NCI-H510A (cell line): ENCODE measurements around the gene ALDH1A3.

Experiments
- DNase-seq: peaks from one replicate; lab custom pipeline; 2025; lab: John Stamatoyannopoulos, UW

Gene ALDH1A3

GRCh38 chr15:100901702-100902435, 22.2 kb downstream of the ALDH1A3 start:
- no peak for DNase-seq

DNA sequence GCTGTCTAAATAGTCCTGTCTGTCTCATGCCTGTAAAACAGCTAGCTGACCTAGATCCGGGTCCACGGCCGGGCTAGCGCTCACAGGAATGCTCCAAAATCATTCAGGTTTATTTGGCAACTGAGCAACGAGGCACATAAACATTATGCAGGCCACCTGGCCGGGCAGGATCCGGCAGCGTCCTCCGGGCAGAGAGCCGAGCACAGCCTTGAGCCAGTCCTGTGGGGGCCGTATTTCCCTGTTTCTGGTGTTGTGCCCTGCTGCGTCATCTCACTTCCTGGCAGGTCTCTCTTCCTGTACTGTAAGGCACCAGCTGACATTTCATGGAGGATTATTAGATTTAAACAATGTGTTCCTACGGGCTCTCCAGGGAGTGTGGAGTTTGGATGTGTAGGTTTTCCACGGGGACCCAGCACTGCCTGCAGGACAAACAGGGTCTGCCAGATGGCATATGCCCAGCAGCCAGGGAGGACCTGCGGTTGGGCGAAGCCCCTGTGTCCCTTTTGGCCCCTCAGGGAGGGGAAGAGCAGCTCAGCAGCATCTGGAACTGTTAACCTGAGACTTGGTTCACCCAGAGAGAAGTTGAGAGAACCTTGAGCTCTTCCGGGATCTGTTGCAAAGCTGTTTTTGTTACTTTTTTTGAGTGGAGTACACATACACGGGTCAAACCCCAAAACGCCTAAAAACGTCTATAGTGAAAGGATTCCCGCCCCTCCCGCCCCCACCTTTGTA, 23.0 kb downstream of the ALDH1A3 start:
- DNase-seq = no peak

- no peak for DNase-seq
These were observed 23.5 kb downstream of the ALDH1A3 start for GRCh38 chr15:100903168-100903554.

DNA sequence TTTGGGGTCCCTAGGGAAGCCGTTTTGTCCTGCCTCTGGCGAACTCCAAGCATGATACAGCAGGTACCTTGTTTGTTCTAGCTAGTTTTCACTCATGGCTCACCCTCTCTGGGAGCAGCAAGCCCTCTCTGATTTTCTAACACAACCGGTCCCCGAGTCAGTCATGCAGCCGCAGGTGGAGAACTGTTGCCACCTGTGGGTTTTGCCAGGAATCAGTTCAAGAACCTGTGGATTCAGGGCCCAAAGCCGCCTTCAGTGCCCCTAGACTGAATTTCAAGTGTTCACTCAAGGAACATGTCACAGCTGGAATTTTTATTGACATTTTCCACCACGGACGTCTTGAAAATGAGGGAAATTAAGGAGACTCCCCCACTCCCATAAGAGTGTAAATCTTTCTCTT, 26.2 kb downstream of the ALDH1A3 start:
- no peak for DNase-seq

- DNase-seq = no peak
These were observed 28.8 kb downstream of the ALDH1A3 start for GRCh38 chr15:100908466-100908865.

- DNase-seq = no peak
These were observed 29.9 kb downstream of the ALDH1A3 start for GRCh38 chr15:100909565-100909964.

DNA sequence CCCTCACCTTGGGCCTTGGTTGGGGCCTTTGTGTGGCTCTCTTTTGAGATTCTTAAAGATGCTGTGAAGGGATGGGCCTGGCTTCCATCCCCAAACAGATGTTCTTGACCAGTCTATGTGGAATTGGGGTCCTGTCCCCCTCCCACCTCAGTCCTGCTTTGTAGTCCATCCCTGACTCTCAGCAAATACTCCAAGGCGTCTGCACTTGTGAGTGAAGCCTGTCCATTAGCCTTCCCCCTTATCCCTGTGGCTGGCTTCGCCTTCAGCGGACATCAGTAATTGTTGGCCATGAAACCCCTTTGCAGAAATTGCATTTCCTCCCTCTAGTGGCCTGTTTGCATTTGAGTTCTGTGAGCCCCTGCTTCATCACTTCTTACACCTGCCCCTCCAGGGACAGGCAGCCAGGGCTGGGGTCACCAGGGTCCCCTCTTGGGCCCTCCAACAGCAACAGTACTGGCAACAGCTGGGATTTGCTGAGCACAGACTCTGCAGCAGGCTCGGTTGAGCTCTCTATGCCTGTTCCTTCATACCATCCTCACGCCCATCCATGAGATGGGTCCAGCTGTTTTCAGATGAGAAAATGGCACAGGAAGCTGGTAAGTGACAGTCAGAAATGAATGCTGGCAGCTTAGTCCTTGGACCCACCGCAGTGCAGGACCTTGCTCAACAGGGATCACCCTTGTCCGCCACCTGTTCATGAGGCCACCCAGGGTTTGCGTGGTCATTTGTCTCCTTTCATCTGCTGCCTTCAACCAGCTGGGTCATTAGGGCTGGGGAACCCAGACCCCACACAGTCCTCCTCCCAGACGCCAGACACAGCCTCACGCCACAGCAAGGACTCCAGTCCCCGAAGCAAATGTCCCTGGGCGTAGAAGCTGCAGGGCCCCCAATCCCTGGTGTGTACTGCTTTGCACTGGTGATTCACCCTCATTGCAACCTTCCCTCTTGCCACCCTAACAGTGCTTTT, 30.6 kb downstream of the ALDH1A3 start:
- DNase-seq = no peak

DNA sequence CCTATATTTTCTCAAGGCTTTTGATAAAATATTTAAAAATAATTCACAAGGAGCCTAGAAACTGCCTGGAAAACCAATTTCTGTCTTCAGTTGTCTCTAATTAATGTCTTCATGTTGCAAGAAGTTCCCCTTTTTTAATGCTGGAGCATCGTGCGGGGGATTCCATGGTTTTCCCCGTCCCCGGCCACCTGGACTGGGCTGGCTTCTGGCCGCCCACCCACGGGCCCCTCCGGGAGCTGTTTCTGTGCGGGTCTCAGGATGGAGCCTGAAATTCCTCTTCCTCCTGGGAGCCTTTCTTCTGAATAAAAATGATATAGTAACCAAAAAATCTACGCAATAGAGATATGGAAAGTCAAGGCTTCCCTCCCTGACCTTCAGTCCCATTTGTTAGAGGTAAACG, 31.5 kb downstream of the ALDH1A3 start:
- no peak for DNase-seq

DNA sequence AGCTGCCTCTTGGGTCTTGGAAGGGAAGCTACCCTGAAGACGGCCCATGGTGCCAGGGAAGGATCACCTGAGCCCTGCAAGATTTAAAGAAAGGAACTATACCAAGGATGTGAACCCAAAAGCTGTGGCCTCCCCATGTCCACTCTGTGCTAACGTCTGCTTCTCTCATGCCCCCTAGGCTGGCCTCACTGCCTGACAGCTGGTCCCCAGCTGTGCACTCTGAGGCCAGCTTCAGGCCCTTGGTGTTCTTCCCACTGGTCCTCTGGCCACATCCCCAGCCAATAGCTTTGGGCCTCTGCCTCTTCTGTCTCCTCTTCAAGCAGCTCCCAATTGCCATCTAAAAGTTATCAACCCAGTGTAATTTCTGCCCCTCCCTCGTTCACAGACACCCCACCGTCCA, 34.3 kb downstream of the ALDH1A3 start:
- DNase-seq = no peak

DNA sequence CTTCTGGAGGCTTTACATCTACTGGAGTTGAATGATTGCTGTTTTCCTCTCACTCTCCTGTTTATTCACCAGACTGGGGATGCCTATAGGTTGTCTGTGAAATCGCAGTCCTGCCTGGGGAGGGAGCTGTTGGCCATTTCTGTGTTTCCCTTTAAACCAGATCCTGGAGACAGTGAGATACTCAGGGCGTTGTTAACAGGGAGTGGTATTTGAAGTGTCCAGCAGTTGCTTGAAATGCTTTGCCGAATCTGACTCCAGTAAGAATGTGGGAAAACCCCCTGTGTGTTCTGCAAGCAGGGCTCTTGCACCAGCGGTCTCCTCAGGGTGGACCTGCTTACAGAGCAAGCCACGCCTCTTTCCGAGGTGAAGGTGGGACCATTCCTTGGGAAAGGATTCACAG, 35.2 kb downstream of the ALDH1A3 start:
- no peak for DNase-seq

DNA sequence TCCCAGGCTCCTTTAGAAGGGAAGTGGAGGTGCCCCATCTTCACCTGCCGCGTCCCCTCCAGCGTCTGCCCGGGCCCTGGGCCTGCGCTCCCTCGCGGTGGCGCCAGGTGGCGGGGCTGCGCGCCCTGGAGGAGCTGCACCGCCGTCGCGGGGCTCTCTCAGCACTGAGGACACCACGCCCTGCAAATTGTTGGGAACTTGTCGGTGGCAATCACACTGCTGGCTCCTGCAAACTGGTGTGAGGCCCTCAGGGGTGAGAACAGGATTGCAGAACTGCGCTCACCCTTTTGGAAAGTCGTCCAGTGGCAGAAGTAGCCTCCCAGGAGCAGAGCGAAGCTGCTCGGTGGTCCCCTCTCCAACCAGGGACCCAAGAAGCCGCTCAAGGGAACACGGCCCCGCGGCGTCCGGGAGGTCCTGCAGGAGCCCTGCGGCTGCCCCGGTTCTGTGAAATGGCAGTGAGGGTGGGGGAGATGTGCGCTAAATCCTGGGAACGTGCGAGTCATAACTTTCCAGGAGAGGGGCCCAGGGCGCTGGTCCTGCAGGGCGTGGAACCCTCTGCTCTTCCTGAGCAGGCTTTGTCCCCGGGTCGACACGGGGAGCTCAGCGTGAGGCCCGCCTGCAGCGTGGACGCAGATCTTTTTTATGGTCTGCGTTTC, 38.5 kb downstream of the ALDH1A3 start:
- DNase-seq = no peak

DNA sequence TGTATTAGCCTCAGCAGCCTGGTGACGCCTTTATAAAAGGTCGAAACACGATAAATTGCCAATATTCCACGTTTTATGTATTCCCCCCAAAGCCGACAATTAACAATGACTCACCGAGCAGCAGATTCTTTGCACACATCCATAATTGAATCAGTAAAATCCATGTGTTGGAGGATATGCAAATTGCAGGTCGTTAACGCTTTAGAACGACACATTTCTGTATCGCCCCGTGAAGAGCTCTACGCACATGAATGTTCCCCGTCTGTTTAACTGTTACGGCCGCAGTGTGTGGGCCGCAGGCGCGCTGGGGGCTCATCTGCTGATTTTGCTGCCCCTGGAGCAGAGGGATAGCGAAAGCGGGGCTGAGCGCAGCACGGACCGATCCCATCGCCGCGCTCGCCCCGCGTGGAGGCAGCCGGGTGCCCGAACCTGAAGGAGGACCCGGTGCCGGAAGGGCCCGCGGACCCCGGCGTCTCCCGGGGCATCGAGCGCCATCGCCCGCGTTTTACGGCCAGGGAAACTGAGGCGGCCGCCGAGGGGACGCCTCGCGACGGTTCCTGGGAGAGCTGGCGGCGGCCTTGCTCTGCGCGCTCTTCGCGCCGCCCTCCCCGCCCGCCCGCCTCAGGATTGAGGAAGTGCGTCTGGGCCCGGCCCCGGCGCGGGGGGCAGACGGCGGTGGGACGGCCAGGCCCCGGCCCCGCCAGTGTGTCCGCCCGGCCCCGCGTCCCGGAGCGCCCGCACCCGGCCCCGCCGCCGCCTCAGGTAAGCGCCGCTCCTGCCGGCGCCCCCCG, 39.3 kb downstream of the ALDH1A3 start, which contains the start of gene LRRK1:
Gene LRRK1 (plus strand): TSS at position 668 of the 791 bp plus-strand sequence. CDS start 5,276 bp downstream, outside the sequence.
- DNase-seq = no peak

DNA sequence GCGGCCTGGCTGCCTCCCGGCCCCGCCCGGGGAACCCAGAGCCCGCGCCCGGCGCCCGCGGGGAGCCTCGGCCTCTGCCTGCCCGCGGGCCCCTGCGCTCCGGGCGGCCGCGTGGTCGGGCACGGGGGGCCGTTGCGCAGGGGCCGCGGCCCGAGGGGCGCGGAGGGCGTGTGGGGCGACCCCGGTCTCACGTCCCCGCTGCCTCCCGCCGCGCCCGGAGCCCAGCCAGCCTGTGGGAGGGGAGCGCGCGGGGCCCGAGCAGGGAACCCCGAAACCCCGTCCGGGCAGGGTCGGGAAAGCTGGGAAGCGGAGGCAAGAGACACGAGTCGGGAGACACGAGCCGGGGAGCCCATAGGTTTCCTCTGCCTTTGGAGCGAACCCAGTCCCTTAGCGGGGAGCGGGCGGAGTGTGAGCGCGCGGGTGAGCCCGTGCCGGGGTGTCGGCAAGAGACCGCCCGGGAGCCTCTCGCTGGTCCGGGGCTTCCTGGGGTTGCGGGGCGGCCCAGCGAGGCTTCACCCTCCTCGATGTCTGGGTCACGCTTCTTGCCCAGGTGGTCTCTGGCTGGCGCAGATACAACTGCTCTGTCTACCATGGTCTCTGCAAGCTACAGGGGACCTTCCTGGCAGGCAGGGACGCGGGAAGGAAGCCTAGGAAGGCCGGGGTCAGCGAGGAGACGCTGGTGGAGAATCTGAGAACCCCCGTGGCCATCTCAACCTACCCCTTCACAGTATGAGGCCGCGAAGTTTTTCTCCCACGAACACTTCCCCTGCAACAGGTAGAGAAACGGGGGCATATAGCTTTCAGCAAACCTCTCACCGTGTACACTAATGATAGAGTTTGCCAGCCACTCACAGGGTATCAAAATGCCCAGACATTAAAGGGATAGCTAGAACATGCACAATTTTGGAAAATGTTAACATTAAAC, 40.1 kb downstream of the ALDH1A3 start:
- DNase-seq = no peak

DNA sequence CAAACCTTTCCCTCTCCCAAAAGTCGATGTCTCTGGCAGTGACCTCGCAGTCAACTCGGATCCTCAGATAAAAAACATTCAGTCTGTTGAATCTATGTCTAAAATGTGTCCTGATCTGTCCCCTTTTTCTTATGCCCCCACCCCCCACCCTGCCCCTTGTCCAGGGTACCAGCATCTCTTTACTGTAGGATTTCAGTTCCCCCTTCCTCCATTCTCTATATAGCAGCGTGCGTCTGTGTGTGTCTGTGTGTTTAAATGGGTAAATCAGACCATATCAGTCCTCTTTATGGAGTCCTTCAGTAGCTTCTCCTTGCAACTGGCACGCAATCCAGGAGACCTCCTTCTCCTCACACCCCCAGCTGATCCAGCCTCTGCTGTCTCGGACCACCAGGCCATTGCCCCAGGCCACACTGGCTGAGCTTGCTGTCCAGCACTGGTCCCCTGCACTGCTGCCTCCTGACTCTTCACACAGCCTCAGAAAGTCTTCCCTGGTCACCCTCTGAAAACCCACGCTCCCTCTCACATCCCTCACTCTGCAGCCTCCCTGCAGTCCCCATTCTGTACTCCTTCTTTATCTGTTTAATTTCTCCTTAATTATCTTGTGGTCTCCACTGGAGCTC, 41.0 kb downstream of the ALDH1A3 start:
- no peak for DNase-seq

DNA sequence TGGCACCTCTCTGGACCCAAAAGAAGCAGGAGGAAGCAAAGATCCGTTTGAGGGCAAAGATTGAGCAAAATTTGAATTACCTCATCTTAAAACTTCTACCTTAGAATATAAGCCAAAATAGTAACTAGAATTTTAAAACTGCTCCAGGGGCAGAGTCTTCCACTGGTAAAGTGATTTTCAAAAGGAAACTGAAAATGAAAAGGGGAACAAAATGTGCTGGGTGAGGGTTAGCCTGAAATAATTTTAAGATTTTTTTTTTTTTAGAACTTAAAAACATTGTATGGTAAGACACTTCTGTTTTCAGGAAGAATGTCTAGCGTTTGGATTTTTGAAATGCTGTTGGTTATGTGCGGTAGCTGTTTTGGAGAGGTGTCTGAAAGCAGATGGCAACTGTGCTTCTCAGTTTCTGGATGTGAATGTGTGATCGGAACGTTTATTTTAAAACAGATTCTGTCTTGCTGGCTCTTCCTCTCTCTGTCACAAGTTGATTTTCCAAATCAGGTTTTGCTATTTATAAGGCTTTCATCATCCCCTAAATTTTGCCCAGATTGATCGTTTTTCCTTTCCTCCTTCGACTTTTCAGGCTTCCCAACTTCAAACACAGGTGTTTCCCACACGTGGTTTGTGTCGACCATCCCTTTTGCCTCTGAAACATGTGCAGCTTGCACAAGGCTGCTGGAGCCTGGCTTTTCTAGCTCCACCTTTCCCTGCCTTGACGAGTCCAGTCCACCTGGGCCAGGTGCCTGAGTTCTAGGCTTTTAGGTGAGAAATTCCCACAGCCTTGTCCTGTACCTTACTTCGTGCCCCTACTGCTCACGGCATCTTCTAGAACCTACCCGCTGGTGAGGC, 42.8 kb downstream of the ALDH1A3 start:
- no peak for DNase-seq

DNA sequence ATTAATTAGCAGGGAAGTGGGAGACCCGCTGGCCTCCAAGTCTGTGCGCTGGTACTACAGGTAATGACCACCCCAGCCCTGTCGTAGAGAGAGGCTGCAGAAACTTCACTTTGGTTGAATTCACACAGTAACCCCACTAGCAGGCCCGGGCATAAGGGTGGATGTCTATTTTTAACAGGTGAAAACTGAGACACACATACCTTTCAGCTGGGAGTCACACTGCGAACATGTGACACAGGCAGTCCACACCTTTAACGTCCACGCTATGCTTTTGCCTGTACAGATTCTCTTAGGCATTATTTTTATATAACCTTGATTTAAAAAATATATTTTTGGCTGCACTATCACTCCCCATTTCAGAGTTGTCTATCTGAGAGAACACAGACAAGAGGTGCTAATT, 43.4 kb downstream of the ALDH1A3 start:
- DNase-seq = no peak

DNA sequence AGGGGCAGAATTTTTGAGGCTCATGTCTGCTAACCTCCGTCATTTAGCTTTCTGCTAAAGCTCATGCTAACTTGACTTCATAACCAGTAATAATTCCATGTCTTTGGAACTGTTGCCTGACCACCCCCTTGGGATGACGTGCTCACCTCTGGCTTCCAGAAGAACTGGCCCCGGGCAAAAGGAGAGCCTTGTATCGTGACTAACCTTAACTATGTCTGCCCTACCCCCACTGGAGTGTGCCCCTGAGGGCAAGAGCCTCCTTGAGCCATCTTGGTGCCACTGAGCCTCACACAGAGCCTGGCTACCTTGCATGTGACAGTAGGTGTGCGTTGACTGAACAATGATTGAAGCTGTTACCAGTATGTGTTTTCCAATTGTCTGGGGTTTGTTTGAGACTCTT, 44.3 kb downstream of the ALDH1A3 start:
- no peak for DNase-seq

DNA sequence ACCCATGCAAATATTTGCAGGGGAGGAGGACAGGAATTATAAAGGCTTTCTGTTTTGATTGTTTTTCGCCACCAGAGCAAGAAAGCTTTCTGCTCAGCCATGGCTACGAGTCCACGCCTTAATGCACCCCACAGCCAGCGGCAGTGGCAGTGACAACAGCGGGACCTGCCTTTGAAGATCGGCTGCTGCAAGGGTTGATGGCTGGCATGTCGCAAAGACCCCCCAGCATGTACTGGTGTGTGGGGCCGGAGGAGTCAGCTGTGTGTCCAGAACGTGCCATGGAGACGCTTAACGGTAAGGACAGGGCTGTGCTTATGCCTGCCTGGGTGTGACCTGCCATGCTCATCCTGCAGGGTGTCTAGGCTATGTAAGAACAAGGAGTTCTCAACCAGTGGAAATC, 44.8 kb downstream of the ALDH1A3 start:
- DNase-seq = no peak

- DNase-seq = no peak
These were observed 45.8 kb downstream of the ALDH1A3 start for GRCh38 chr15:100925480-100925879.
